Skeletal muscle satellite cell (primary cell): ENCODE results near the gene MATN4.

Source experiments
- H3K27me3 ChIP-seq: 2 replicates; pipeline ENCODE4 v1.7.0; 2013; ENCODE audit warnings: low read length; ENCODE audit not compliant: control insufficient read depth, insufficient read depth
- H3K36me3 ChIP-seq: 2 replicates; pipeline ENCODE4 v1.7.0; 2013; ENCODE audit warnings: mild to moderate bottlenecking, control low read depth, low read length; ENCODE audit not compliant: insufficient read depth
- H3K4me1 ChIP-seq: 2 replicates; pipeline ENCODE4 v1.7.0; 2013; ENCODE audit warnings: low read length; ENCODE audit not compliant: control insufficient read depth, insufficient read depth
- H3K4me2 ChIP-seq: 2 replicates; pipeline ENCODE4 v1.7.0; 2013; ENCODE audit warnings: mild to moderate bottlenecking, low read length
- H3K4me3 ChIP-seq: 2 replicates; pipeline ENCODE4 v1.7.0; 2013; ENCODE audit warnings: low read length
- H3K9ac ChIP-seq: 2 replicates; pipeline ENCODE4 v1.7.0; 2013; ENCODE audit warnings: mild to moderate bottlenecking, low read depth, low read length, moderate library complexity
- H3K9me3 ChIP-seq: replicated peaks from 2 replicates; pipeline ENCODE4 v1.7.0; 2013; ENCODE audit warnings: mild to moderate bottlenecking, control low read depth, low read length

Gene MATN4

DNA sequence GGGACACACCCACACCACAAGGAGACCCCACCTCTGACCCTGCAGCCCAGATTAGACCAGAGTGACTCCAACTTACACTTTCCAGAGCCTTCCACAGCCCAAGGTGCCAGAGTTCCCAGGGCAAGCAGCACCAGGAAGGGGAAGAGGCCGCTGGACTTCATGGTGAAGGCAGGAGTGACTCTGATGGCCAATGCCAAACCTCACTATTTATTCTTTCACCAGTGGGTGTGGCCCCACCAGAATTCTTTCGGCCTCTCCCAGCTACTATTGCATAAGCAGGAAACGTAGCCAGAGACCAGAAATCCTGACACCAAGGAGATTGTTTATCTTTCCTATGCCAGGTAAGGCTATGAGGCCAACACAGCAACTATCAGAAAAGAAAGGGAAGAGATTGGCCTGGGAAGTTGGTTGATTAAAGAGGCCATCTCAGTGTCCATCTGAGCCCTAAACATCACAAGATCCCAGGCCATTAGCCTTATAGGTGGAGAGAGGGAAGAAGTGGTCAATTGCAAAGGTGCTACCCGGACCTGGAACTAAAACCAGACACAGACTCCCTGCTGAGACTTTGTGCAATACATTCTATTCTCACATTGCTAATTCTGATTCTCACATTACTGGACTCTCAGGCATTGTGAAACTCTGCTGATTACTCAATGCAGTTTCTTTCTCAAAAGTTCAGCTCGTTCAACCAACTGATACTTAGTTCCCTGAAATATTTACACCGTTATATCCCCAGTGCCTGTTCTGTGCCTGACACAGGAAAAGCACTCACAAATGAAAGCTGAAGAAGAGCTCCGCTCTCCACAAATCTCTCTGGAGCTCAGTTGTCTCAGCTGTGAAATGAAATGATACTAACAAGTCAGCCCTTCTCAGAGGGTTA lies 53.5 kb downstream of the MATN4 start, which contains the start of gene SLPI:
TSS of gene SLPI (minus strand) at position 182 of the 880 bp plus-strand sequence. CDS start at position 161, 21 bp downstream.
- H3K9ac ChIP-seq = no peak within 1 kb of the TSS
- H3K4me2 ChIP-seq = no peak within 1 kb of the TSS
- H3K9me3 ChIP-seq = no peaks in the 10 kb centered on the region
- peaks cover 73% of the 10 kb centered on the region for H3K27me3 ChIP-seq
- no peaks in the 10 kb centered on the region for H3K36me3 ChIP-seq
- peaks cover 5% of the 10 kb centered on the region for H3K4me1 ChIP-seq
- no peak within 1 kb of the TSS for H3K4me3 ChIP-seq

DNA sequence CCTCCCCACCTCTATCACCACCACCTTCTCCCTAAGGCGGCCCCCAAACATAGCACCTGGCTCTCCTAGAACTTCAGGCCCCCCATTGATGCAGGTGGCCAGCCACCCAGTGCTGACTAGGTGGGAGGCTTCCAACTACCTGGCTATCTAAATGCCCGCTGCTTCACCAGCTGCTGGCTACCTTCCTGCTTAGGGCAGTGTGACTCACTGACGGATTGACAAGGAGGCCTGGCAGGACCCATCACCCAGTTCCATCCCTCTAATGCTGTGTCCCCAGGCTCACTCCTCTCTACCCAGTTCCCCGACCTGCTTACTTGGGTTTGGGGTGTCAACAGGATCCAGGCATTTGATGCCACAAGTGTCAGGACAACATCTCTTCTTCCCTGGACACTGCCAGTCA lies 54.8 kb downstream of the MATN4 start:
- H3K4me3 ChIP-seq = no peak overlapping the region
- H3K9me3 ChIP-seq = no peaks in the 10 kb centered on the region
- H3K9ac ChIP-seq = no peak overlapping the region
- no peak overlapping the region for H3K4me2 ChIP-seq
- H3K27me3 ChIP-seq = peaks cover 67% of the 10 kb centered on the region
- H3K36me3 ChIP-seq = no peaks in the 10 kb centered on the region
- H3K4me1 ChIP-seq = peaks cover 5% of the 10 kb centered on the region

DNA sequence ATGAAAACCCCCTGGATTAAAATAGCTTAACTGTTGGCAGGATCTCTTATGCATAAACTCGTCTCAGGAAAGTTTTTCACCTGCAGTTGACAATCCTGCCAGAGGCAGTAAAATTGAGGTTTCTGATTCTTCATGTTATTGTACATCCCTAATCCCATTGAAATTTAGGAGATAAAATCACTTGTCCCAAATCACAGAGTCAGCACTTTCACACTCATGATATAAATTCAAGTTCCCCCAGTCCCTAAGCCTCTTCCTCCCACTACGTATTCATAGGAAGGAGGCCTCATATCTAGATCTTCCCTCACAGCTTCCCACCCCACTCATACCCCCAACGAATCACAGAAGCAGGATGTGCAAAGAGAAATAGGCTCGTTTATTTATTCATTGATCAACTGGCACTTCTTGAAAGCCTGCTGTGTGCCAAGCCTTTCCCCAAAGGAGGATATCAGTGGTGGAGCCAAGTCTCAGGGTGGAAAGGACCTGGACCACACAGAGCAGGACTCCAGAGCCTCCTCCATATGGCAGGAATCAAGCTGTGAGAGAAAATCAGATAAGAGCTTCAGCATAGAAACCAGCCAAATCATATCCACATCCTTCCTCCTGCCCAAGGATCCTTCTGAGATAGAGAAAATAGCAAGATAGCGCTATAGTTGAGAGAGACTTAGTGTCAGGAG lies 56.1 kb downstream of the MATN4 start:
- Histone ChIP-seq H3K36me3 (no peaks in the 10 kb centered on the region), H3K4me2 (no peak overlapping the region), H3K9ac (no peak overlapping the region), H3K9me3 (no peaks in the 10 kb centered on the region), H3K4me3 (no peak overlapping the region), H3K4me1 (peaks cover 5% of the 10 kb centered on the region), H3K27me3 (peaks cover 77% of the 10 kb centered on the region)

DNA sequence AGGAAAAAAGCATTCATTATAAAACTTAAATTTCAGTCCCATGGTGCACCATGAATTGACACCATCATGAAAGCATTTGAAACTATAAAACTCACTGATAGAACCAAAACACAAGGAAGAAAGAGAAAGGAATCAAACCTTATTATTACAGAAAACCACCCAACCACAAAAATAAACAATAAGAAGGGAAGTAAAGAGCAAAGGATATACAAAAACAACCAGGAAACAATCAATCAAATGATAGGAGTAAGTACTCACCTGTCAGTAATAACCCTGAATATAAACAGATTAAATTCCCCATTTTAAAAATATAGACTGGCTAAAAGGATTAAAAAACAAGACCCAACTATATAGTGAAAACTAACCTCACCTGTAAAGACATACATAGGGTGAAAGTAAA lies 59.5 kb downstream of the MATN4 start:
- no peak overlapping the region for H3K4me3 ChIP-seq
- no peak overlapping the region for H3K9ac ChIP-seq
- H3K4me1 ChIP-seq = no peaks in the 10 kb centered on the region
- H3K36me3 ChIP-seq = no peaks in the 10 kb centered on the region
- no peak overlapping the region for H3K4me2 ChIP-seq
- H3K9me3 ChIP-seq = no peaks in the 10 kb centered on the region
- peaks cover 87% of the 10 kb centered on the region for H3K27me3 ChIP-seq

DNA sequence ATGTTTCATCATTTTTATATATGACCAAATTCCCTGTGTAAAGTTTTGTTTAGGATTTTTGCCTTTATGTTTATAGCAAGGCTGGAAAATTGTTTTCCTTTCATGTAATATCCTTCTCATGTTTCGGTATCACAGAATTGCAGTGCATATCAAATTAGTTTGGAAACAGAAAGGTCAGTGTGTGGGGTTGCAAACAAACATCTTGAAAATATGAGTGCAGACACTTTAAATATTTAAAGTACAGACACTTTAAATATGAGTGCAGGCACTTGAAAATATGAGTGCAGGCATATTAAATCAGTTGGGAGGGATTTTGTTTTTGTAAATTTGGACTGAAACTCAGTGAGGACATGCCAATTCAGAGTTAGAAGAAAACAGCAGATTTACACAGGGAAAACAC lies 60.2 kb downstream of the MATN4 start:
- Histone ChIP-seq H3K9me3 (no peaks in the 10 kb centered on the region), H3K9ac (no peak overlapping the region), H3K36me3 (no peaks in the 10 kb centered on the region), H3K4me1 (no peaks in the 10 kb centered on the region), H3K27me3 (peaks cover 85% of the 10 kb centered on the region), H3K4me2 (no peak overlapping the region), H3K4me3 (no peak overlapping the region)

DNA sequence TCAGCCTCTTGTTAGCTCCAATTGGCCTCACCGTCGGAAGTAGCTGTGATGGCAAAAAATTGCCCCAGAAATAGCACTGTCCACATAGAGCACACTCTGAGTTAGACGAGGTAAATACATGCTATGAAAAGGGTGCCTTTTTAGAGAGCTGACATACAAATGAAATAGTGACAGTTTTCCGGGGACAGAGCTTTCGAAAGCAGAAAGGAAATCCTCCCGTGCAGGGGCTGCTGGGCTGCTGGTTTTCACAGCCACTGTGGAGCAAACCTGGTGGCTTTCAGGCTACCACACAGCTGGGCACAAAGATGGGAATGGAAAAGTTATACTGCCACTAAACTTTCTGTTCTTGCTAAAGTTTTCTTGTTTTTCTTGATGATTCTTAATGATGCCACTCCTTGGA lies 62.0 kb downstream of the MATN4 start:
- peaks cover 72% of the 10 kb centered on the region for H3K27me3 ChIP-seq
- no peaks in the 10 kb centered on the region for H3K36me3 ChIP-seq
- no peak overlapping the region for H3K4me3 ChIP-seq
- no peak overlapping the region for H3K9ac ChIP-seq
- no peaks in the 10 kb centered on the region for H3K4me1 ChIP-seq
- H3K9me3 ChIP-seq = no peaks in the 10 kb centered on the region
- no peak overlapping the region for H3K4me2 ChIP-seq
